SK-N-SH treated with all-trans-retinoic acid at 6 μM for 48 hours (cell line): ENCODE results near the gene KCNJ18.
"Not testable (repeated sequence)": the region's sequence is repeated elsewhere in the genome, so short reads cannot be mapped to it uniquely, and the experiment has no call there.

Experiments
- CSDC2 ChIP-seq: fragments of 250-450 bp; sonication (Bioruptor Pico); IDR thresholded peaks from 2 replicates; pipeline ENCODE4 v1.5.0; 2020; ENCODE audit warnings: mild to moderate bottlenecking, moderate library complexity
- SNAI2 ChIP-seq: fragments of 250-450 bp; sonication (Bioruptor Pico); IDR thresholded peaks from 2 replicates; pipeline ENCODE4 v1.5.0; 2020; ENCODE audit warnings: mild to moderate bottlenecking, moderate library complexity
- TCF4 ChIP-seq: fragments of 250-450 bp; sonication (Bioruptor Pico); IDR thresholded peaks from 2 replicates; pipeline ENCODE4 v1.8.0; 2021; ENCODE audit warnings: mild to moderate bottlenecking, moderate library complexity, borderline replicate concordance
- ZFP3 ChIP-seq: fragments of 250-450 bp; sonication (Bioruptor Pico); IDR thresholded peaks from 2 replicates; pipeline ENCODE4 v1.5.0; 2020; ENCODE audit warnings: mild to moderate bottlenecking, moderate library complexity
- TF ChIP-seq, protein P1 (sequence below): fragments of 250-450 bp; sonication (Bioruptor Pico); IDR thresholded peaks from 2 replicates; pipeline ENCODE4 v1.8.0; 2021; ENCODE audit warnings: low read depth, mild to moderate bottlenecking, moderate library complexity, borderline replicate concordance
- TF ChIP-seq, protein P2 (sequence below): fragments of 250-450 bp; sonication (Bioruptor Pico); IDR thresholded peaks from 2 replicates; pipeline ENCODE4 v1.5.1; 2020; ENCODE audit warnings: low read depth, mild to moderate bottlenecking, moderate library complexity
- TF ChIP-seq, protein P3 (sequence below): fragments of 250-450 bp; sonication (Bioruptor Pico); IDR thresholded peaks from 2 replicates; pipeline ENCODE4 v1.8.0; 2020; ENCODE audit warnings: mild to moderate bottlenecking, moderate library complexity, borderline replicate concordance

DNA sequence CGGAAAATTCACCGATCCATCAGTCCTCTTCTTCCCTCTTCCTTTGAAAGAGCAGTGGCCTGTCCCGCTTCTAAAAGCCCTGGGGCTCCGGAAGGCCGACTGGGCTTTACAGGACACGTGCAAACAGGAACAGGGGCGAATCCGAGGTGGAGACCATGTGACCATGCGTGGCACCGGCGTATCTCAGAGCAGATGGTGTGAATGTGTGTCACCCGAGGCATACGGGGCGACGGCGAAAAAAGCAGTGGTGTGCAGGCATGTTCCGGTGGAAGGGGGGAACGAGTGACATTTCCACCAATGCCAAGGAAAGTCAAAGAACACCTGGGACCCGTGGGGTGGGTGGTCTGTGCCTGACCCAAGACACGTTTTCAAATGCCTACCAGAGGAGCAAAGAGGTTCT, 10.7 kb upstream of the KCNJ18 start:
- TF ChIP-seq, protein P1, sequence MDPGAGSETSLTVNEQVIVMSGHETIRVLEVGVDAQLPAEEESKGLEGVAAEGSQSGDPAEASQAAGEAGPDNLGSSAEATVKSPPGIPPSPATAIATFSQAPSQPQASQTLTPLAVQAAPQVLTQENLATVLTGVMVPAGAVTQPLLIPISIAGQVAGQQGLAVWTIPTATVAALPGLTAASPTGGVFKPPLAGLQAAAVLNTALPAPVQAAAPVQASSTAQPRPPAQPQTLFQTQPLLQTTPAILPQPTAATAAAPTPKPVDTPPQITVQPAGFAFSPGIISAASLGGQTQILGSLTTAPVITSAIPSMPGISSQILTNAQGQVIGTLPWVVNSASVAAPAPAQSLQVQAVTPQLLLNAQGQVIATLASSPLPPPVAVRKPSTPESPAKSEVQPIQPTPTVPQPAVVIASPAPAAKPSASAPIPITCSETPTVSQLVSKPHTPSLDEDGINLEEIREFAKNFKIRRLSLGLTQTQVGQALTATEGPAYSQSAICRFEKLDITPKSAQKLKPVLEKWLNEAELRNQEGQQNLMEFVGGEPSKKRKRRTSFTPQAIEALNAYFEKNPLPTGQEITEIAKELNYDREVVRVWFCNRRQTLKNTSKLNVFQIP (CRISPR knock-in tag), result not testable (repeated sequence)
- TF ChIP-seq, protein P2, sequence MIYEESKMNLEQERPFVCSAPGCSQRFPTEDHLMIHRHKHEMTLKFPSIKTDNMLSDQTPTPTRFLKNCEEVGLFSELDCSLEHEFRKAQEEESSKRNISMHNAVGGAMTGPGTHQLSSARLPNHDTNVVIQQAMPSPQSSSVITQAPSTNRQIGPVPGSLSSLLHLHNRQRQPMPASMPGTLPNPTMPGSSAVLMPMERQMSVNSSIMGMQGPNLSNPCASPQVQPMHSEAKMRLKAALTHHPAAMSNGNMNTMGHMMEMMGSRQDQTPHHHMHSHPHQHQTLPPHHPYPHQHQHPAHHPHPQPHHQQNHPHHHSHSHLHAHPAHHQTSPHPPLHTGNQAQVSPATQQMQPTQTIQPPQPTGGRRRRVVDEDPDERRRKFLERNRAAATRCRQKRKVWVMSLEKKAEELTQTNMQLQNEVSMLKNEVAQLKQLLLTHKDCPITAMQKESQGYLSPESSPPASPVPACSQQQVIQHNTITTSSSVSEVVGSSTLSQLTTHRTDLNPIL (CRISPR knock-in tag), result not testable (repeated sequence)
- TF ChIP-seq TCF4; ZFP3 (CRISPR knock-in tag); CSDC2 (CRISPR knock-in tag); SNAI2 (CRISPR knock-in tag): not testable (repeated sequence)
- TF ChIP-seq, protein P3, sequence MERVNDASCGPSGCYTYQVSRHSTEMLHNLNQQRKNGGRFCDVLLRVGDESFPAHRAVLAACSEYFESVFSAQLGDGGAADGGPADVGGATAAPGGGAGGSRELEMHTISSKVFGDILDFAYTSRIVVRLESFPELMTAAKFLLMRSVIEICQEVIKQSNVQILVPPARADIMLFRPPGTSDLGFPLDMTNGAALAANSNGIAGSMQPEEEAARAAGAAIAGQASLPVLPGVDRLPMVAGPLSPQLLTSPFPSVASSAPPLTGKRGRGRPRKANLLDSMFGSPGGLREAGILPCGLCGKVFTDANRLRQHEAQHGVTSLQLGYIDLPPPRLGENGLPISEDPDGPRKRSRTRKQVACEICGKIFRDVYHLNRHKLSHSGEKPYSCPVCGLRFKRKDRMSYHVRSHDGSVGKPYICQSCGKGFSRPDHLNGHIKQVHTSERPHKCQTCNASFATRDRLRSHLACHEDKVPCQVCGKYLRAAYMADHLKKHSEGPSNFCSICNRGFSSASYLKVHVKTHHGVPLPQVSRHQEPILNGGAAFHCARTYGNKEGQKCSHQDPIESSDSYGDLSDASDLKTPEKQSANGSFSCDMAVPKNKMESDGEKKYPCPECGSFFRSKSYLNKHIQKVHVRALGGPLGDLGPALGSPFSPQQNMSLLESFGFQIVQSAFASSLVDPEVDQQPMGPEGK (CRISPR knock-in tag), result not testable (repeated sequence)
